Measurements from ENCODE around the gene ZNF799.
A peak's percentile ranks its signal among the peaks of the same experiment; 100 is the strongest.

The ZNF799 gene

DNA sequence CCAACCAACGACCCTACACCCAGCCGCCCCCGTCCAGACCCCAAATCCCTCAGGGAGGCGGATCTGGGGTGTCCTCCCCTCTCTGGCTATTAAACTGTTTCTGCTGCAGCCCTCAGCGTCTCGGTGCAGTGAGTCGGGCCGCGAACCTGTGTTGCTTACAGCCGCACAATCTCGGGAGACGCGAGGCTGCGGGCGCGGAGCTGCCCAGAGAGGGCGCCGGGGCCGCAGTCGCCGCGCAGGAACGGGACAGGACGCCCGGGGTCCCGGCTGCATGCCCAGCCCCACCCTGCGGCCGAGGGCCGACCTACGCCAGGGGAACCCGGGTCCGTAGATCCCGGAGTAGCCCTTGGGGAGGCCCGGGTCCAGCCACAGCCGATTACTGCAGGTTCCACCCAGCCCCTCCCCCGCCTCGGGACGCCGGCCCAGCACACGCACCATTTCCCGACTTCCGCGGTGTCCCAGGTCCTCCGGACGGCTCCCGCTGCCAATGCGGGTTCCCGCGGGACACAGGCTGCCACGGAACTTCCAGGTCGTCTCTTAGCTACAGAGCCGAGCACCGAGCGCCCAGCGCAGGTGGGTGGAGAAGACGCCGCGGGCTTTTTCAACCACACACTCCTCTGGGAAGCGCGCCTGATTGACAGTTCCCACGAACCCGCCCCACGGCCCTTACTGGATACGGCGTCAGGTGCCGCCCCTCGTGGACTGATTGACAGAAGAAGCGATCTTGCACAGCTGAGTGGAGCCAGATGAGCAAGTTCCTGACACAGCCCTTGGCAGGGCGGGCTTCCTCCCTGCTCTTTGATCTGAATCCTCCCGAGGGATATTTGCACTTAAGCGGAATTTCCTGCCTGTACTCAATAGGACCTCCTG lies at the start of gene ZNF799:
Gene ZNF799 (minus strand): TSS at position 639 of the 870 bp plus-strand sequence. CDS start 201 bp downstream, at position 438.
- peak within 1 kb of the TSS; percentile 46 to 86; a peak in 3 of 4 replicates for H3K4me3 ChIP-seq (ENCODE audit: low read depth in 1 of 2, low read length in 2 of 2)
- peak within 1 kb of the TSS; percentile 66 for H3K9ac ChIP-seq (ENCODE audit: low read depth, low read length)
- H3K4me2 ChIP-seq (ENCODE audit: insufficient read depth, low read length), result peak within 1 kb of the TSS; percentile 87
- no peaks in the 10 kb centered on the region for H3K27me3 ChIP-seq (ENCODE audit: insufficient read depth, low read length, poor library complexity)
- H3K79me2 ChIP-seq (ENCODE audit: insufficient read depth, low read length), result peaks cover 21% of the 10 kb centered on the region
- TF ChIP-seq, protein P1, sequence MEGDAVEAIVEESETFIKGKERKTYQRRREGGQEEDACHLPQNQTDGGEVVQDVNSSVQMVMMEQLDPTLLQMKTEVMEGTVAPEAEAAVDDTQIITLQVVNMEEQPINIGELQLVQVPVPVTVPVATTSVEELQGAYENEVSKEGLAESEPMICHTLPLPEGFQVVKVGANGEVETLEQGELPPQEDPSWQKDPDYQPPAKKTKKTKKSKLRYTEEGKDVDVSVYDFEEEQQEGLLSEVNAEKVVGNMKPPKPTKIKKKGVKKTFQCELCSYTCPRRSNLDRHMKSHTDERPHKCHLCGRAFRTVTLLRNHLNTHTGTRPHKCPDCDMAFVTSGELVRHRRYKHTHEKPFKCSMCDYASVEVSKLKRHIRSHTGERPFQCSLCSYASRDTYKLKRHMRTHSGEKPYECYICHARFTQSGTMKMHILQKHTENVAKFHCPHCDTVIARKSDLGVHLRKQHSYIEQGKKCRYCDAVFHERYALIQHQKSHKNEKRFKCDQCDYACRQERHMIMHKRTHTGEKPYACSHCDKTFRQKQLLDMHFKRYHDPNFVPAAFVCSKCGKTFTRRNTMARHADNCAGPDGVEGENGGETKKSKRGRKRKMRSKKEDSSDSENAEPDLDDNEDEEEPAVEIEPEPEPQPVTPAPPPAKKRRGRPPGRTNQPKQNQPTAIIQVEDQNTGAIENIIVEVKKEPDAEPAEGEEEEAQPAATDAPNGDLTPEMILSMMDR (IDR thresholded peaks at IDR 0.05; ENCODE audit: borderline replicate concordance, extremely low read depth, low read length, poor library complexity, severe bottlenecking), result peak; percentile 10
- TF ChIP-seq EZH2 (IDR thresholded peaks at IDR 0.05; ENCODE audit: borderline replicate concordance, low read depth, low read length, severe bottlenecking), result no peak
- DNase-seq (peak; percentile 97), ATAC-seq (ENCODE audit: insufficient read depth, low read depth) (peak; percentile 95)
- no peaks in the 10 kb centered on the region for H4K20me1 ChIP-seq (ENCODE audit: insufficient read depth, low read length)
- peak within 1 kb of the TSS; percentile 86 for H2AFZ ChIP-seq (ENCODE audit: low read depth, low read length)
- peak within 1 kb of the TSS; percentile 78 for H3K27ac ChIP-seq (ENCODE audit: low read length)
- no peaks in the 10 kb centered on the region for H3K9me3 ChIP-seq (ENCODE audit: insufficient read depth, low read length, severe bottlenecking)
- H3K4me1 ChIP-seq (ENCODE audit: insufficient read depth, low read length), result peaks cover 16% of the 10 kb centered on the region
- no peaks in the 10 kb centered on the region for H3K36me3 ChIP-seq (ENCODE audit: insufficient read depth, low read length)

DNA sequence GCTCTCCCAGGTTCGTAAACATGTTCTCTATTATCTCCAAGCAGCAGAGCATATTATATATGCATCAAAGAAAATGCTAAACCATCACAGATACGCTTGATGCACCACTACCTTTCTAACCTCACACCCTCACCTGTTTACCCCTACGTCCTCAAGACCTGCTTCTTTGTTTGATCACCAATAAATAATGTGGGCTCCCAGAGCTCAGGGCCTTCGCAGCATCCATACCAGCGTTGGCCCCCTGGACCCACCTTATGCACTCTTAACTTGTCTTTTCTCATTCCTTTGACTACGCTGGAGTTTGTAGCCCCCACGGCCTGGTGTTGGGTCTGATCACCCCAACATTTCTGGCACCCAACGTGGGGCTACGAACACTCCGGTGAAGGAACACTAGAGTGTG lies 49.8 kb upstream of the ZNF799 start:
- no peaks in the 10 kb centered on the region for H3K79me2 ChIP-seq (ENCODE audit: insufficient read depth, low read length)
- H2AFZ ChIP-seq (ENCODE audit: low read depth, low read length), result no peak overlapping the region
- DNase-seq (peak; percentile 17), ATAC-seq (ENCODE audit: insufficient read depth, low read depth) (no peak)
- no peak overlapping the region for H3K27ac ChIP-seq (ENCODE audit: low read length)
- no peak overlapping the region for H3K9ac ChIP-seq (ENCODE audit: low read depth, low read length)
- no peak overlapping the region for H3K4me2 ChIP-seq (ENCODE audit: insufficient read depth, low read length)
- peaks cover 17% of the 10 kb centered on the region for H3K9me3 ChIP-seq (ENCODE audit: insufficient read depth, low read length, severe bottlenecking)
- no peaks in the 10 kb centered on the region for H4K20me1 ChIP-seq (ENCODE audit: insufficient read depth, low read length)
- TF ChIP-seq, protein P1 (IDR thresholded peaks at IDR 0.05; ENCODE audit: borderline replicate concordance, extremely low read depth, low read length, poor library complexity, severe bottlenecking), result no peak
- no peak for TF ChIP-seq EZH2 (IDR thresholded peaks at IDR 0.05; ENCODE audit: borderline replicate concordance, low read depth, low read length, severe bottlenecking)
- H3K4me3 ChIP-seq (ENCODE audit: low read depth in 1 of 2, low read length in 2 of 2), result no peak overlapping the region
- no peaks in the 10 kb centered on the region for H3K36me3 ChIP-seq (ENCODE audit: insufficient read depth, low read length)
- H3K27me3 ChIP-seq (ENCODE audit: insufficient read depth, low read length, poor library complexity), result no peaks in the 10 kb centered on the region
- no peaks in the 10 kb centered on the region for H3K4me1 ChIP-seq (ENCODE audit: insufficient read depth, low read length)

DNA sequence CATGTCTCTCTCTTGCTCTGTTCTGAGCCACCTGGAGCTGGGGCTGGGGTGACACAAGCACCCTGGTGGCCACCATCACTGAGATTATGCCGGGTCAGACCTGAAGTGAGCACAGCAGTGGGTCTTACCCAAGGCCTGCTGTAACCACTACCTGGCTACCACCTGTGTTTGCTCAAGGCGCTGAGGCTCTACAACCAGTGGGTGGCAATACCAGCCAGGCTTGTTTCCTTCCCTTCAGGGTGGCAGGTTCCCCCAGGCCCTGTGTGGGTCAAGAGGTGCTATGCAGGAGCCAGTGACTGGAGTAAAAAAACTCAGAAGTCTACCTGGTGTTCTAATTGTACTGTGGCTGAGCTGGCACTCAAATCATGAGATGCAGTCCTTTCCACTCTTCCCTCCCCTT lies 47.7 kb upstream of the ZNF799 start:
- no peak overlapping the region for H2AFZ ChIP-seq (ENCODE audit: low read depth, low read length)
- H3K36me3 ChIP-seq (ENCODE audit: insufficient read depth, low read length), result no peaks in the 10 kb centered on the region
- H3K9ac ChIP-seq (ENCODE audit: low read depth, low read length), result no peak overlapping the region
- H3K27ac ChIP-seq (ENCODE audit: low read length), result no peak overlapping the region
- no peaks in the 10 kb centered on the region for H3K27me3 ChIP-seq (ENCODE audit: insufficient read depth, low read length, poor library complexity)
- TF ChIP-seq, protein P1 (IDR thresholded peaks at IDR 0.05; ENCODE audit: borderline replicate concordance, extremely low read depth, low read length, poor library complexity, severe bottlenecking), result no peak
- TF ChIP-seq EZH2 (IDR thresholded peaks at IDR 0.05; ENCODE audit: borderline replicate concordance, low read depth, low read length, severe bottlenecking), result no peak
- ATAC-seq (ENCODE audit: insufficient read depth, low read depth) (no peak), DNase-seq (no peak)
- no peaks in the 10 kb centered on the region for H4K20me1 ChIP-seq (ENCODE audit: insufficient read depth, low read length)
- H3K79me2 ChIP-seq (ENCODE audit: insufficient read depth, low read length), result no peaks in the 10 kb centered on the region
- no peak overlapping the region for H3K4me3 ChIP-seq (ENCODE audit: low read depth in 1 of 2, low read length in 2 of 2)
- no peak overlapping the region for H3K4me2 ChIP-seq (ENCODE audit: insufficient read depth, low read length)
- no peaks in the 10 kb centered on the region for H3K4me1 ChIP-seq (ENCODE audit: insufficient read depth, low read length)
- peaks cover 21% of the 10 kb centered on the region for H3K9me3 ChIP-seq (ENCODE audit: insufficient read depth, low read length, severe bottlenecking)

All from DND-41 (cell line).